RWPE2 (cell line): ENCODE measurements around the gene ABHD8.

ENCODE experiments used
- ATAC-seq: fragments of 200-7000 bp; cut with Tn5 transposase; 3 replicates; pipeline ENCODE4 v1.9.1; 2021; ENCODE audit warnings: low read depth
- DNase-seq: peaks from one replicate; pipeline ENCODE4 v3.0.0-alpha.2; 2020; ENCODE audit warnings: low spot score
- H3K27ac ChIP-seq: fragments of 450-650 bp; 2 replicates; pipeline ENCODE4 v1.5.1; 2017; ENCODE audit warnings: mild to moderate bottlenecking; ENCODE audit not compliant: poor library complexity, severe bottlenecking
- H3K27me3 ChIP-seq: fragments of 250-450 bp; sonication (Bioruptor Pico); 2 replicates; pipeline ENCODE4 v1.5.1; 2021; ENCODE audit warnings: mild to moderate bottlenecking, moderate library complexity; ENCODE audit not compliant: insufficient read depth, poor library complexity, severe bottlenecking
- H3K36me3 ChIP-seq: fragments of 250-450 bp; sonication (Bioruptor Pico); 2 replicates; pipeline ENCODE4 v1.5.1; 2020; ENCODE audit warnings: low read depth, mild to moderate bottlenecking, moderate library complexity
- H3K4me1 ChIP-seq: fragments of 250-450 bp; sonication (Bioruptor Pico); 2 replicates; pipeline ENCODE4 v1.5.1; 2021; ENCODE audit warnings: mild to moderate bottlenecking, moderate library complexity; ENCODE audit not compliant: insufficient read depth, poor library complexity, severe bottlenecking
- H3K4me3 ChIP-seq: fragments of 250-450 bp; sonication (Bioruptor Pico); 2 replicates; pipeline ENCODE4 v1.5.1; 2021; ENCODE audit warnings: mild to moderate bottlenecking, moderate library complexity; ENCODE audit not compliant: severe bottlenecking
- H3K9me3 ChIP-seq: fragments of 250-450 bp; sonication (Bioruptor Pico); 2 replicates; pipeline ENCODE4 v1.5.1; 2021; ENCODE audit warnings: mild to moderate bottlenecking, moderate library complexity; ENCODE audit not compliant: severe bottlenecking
- TF ChIP-seq, protein P1 (sequence below): fragments of 450-650 bp; IDR thresholded peaks from one replicate; pipeline ENCODE4 v1.5.1; 2017; ENCODE audit warnings: mild to moderate bottlenecking, moderate library complexity; ENCODE audit not compliant: poor library complexity, severe bottlenecking

The ABHD8 gene

DNA sequence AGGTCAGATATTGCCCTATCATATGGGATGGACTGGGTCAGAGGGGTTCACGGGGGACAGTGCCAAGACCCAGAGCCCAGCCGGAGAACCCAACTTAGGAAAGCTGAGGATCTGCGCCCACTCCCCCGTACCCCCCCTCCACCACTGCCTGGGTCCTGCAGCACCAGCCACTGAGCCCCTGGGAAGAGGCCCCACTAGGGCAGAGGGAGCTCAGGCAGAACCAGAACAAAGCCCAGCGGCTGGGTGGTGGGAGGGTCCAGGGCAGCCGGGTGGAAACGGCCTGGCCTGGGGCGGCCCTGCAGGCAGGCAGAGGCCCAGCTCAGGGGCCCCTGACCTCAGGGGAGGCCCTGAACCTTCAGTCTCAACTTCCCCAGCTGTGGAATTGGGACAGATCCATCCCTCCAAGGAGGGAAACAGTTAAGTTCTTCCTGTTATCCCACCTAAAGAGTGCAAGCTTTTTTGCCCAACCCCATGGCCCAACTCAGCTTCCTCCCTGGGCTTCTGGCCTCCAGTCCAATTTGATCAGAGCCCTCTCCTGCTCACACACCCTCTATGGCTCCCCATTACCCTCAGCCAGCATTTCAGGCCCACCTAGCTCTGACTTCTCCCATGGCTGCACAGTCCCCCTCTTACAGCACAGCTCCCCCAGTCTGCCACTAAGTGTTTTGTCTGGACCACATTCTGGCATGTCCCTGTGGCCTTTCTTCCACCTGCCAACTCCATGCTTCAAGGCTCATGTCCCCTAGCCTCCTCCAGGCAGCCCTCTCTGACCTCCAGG, 60.6 kb downstream of the ABHD8 start:
- Histone ChIP-seq H3K4me1 (peaks cover 19% of the 10 kb centered on the region), H3K4me3 (no peak overlapping the region), H3K27ac (peak overlapping the region; percentile 84), H3K36me3 (peaks cover 37% of the 10 kb centered on the region), H3K9me3 (no peaks in the 10 kb centered on the region), H3K27me3 (no peaks in the 10 kb centered on the region)
- no peak for DNase-seq
- no peak for ATAC-seq
- TF ChIP-seq, protein P1, sequence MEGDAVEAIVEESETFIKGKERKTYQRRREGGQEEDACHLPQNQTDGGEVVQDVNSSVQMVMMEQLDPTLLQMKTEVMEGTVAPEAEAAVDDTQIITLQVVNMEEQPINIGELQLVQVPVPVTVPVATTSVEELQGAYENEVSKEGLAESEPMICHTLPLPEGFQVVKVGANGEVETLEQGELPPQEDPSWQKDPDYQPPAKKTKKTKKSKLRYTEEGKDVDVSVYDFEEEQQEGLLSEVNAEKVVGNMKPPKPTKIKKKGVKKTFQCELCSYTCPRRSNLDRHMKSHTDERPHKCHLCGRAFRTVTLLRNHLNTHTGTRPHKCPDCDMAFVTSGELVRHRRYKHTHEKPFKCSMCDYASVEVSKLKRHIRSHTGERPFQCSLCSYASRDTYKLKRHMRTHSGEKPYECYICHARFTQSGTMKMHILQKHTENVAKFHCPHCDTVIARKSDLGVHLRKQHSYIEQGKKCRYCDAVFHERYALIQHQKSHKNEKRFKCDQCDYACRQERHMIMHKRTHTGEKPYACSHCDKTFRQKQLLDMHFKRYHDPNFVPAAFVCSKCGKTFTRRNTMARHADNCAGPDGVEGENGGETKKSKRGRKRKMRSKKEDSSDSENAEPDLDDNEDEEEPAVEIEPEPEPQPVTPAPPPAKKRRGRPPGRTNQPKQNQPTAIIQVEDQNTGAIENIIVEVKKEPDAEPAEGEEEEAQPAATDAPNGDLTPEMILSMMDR: no peak
